Nephron (organoid): ENCODE data around the gene IGF2.

Experiments
- H3K27ac Mint-ChIP-seq, 3 experiments: 2 replicates each; pipeline ENCODE4 v1.8.0; 2020; ENCODE audit warnings: mixed read lengths in 3 of 3, mild to moderate bottlenecking in 2 of 3, moderate library complexity in 1 of 3
- H3K27me3 Mint-ChIP-seq: 2 replicates; pipeline ENCODE4 v1.8.0; 2021; ENCODE audit warnings: low read depth, mild to moderate bottlenecking, moderate library complexity, mixed read lengths
- H3K36me3 Mint-ChIP-seq: 2 replicates; pipeline ENCODE4 v1.8.0; 2020; ENCODE audit warnings: low read depth, mixed read lengths
- H3K4me1 Mint-ChIP-seq: 2 replicates; pipeline ENCODE4 v1.8.0; 2020; ENCODE audit warnings: mixed read lengths
- H3K4me3 Mint-ChIP-seq, 3 experiments: 2 replicates each; pipeline ENCODE4 v1.8.0; 2020; ENCODE audit warnings: mild to moderate bottlenecking in 3 of 3, mixed read lengths in 3 of 3, moderate library complexity in 2 of 3
- H3K9me3 Mint-ChIP-seq: 2 replicates; pipeline ENCODE4 v1.8.0; 2020; ENCODE audit warnings: mixed read lengths
- TF ChIP-seq, protein P1 (sequence below), 3 experiments: fragments of 200-600 bp; sonication (generic); IDR thresholded peaks; one replicate each; pipeline ENCODE4 v1.5.0; 2021; ENCODE audit warnings: antibody characterized with exemption in 3 of 3; ENCODE audit not compliant: unreplicated experiment in 3 of 3

The IGF2 gene

GRCh38 chr11:2182692-2183474, 43.7 kb upstream of the IGF2 start:
- Mint-ChIP-seq H3K9me3 (no peaks in the 10 kb centered on the region), H3K36me3 (no peaks in the 10 kb centered on the region), H3K27ac (no peak overlapping the region), H3K27me3 (peaks cover 4% of the 10 kb centered on the region), H3K4me1 (peaks cover 5% of the 10 kb centered on the region), H3K4me3 (no peak overlapping the region)
- TF ChIP-seq, protein P1, sequence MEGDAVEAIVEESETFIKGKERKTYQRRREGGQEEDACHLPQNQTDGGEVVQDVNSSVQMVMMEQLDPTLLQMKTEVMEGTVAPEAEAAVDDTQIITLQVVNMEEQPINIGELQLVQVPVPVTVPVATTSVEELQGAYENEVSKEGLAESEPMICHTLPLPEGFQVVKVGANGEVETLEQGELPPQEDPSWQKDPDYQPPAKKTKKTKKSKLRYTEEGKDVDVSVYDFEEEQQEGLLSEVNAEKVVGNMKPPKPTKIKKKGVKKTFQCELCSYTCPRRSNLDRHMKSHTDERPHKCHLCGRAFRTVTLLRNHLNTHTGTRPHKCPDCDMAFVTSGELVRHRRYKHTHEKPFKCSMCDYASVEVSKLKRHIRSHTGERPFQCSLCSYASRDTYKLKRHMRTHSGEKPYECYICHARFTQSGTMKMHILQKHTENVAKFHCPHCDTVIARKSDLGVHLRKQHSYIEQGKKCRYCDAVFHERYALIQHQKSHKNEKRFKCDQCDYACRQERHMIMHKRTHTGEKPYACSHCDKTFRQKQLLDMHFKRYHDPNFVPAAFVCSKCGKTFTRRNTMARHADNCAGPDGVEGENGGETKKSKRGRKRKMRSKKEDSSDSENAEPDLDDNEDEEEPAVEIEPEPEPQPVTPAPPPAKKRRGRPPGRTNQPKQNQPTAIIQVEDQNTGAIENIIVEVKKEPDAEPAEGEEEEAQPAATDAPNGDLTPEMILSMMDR (IDR thresholded peaks at IDR 0.05; ENCODE audit: unreplicated experiment in 3 of 3), result no peak

DNA sequence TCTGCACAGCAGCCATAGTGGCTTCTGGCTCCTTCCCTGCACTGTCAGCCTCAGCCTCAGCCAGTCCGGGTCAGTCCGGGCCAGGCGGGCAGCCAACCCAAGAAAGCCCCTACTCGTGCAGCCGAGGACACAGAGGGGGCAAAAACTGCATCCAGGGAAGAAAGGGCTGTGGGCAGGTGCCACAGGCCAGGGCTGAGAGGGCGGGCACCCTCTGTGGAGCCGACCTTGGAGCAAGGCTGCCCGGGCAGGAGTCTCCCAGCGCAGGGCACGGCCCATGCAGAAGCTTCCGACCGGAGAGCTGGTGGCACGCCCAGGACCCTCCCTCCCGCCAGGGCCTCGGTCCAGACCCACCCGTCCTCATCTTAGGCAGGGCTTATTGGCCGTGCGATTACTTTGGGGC, 42.9 kb upstream of the IGF2 start:
- no peak overlapping the region for H3K27ac Mint-ChIP-seq
- H3K9me3 Mint-ChIP-seq, result no peaks in the 10 kb centered on the region
- peaks cover 5% of the 10 kb centered on the region for H3K4me1 Mint-ChIP-seq
- no peak overlapping the region for H3K4me3 Mint-ChIP-seq
- peaks cover 4% of the 10 kb centered on the region for H3K27me3 Mint-ChIP-seq
- H3K36me3 Mint-ChIP-seq, result no peaks in the 10 kb centered on the region
- TF ChIP-seq, protein P1 (IDR thresholded peaks at IDR 0.05; ENCODE audit: unreplicated experiment in 3 of 3), result no peak

GRCh38 chr11:2180789-2181370, 41.7 kb upstream of the IGF2 start:
- no peaks in the 10 kb centered on the region for H3K9me3 Mint-ChIP-seq
- no peak overlapping the region for H3K27ac Mint-ChIP-seq
- peaks cover 9% of the 10 kb centered on the region for H3K27me3 Mint-ChIP-seq

GRCh38 chr11:2180347-2180746, 41.2 kb upstream of the IGF2 start:
- Mint-ChIP-seq H3K36me3 (no peaks in the 10 kb centered on the region), H3K9me3 (no peaks in the 10 kb centered on the region), H3K27ac (no peak overlapping the region), H3K4me3 (no peak overlapping the region), H3K27me3 (peaks cover 9% of the 10 kb centered on the region), H3K4me1 (peaks cover 9% of the 10 kb centered on the region)
- TF ChIP-seq, protein P1 (IDR thresholded peaks at IDR 0.05; ENCODE audit: unreplicated experiment in 3 of 3), result no peak

More at GRCh38 chr11:2180789-2181370, 41.7 kb upstream of the IGF2 start:
- peaks cover 9% of the 10 kb centered on the region for H3K4me1 Mint-ChIP-seq
- H3K4me3 Mint-ChIP-seq, result no peak overlapping the region
- TF ChIP-seq, protein P1 (IDR thresholded peaks at IDR 0.05; ENCODE audit: unreplicated experiment in 3 of 3), result no peak
- H3K36me3 Mint-ChIP-seq, result no peaks in the 10 kb centered on the region

DNA sequence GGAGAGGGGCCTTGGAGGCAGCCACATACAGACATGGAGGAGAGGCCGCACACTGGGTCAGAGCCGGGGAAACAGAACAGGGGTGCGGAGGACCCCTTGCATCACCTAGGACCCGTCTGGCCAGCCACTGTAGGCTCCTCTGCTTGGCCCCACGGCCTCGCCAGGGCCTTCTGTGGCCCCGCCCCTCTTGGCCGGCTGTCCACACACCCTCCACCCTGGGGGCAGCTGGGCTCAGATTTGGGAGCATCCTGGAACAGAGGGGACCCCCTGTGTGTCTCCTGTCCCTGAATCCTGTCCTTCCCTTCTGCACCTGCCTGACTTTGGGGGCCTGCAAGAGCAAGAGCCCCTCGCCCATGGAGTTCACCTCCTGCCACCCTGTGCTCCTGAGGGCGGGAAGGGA, 40.3 kb upstream of the IGF2 start:
- TF ChIP-seq, protein P1 (IDR thresholded peaks at IDR 0.05; ENCODE audit: unreplicated experiment in 3 of 3), result no peak
- Mint-ChIP-seq H3K4me3 (no peak overlapping the region), H3K27ac (peak overlapping the region in 1 of 3 experiments; percentile 61), H3K27me3 (peaks cover 5% of the 10 kb centered on the region), H3K4me1 (peaks cover 9% of the 10 kb centered on the region), H3K9me3 (no peaks in the 10 kb centered on the region), H3K36me3 (no peaks in the 10 kb centered on the region)
